ENCODE results near the gene CAGE1. TPM values are rescaled to one million over a fixed set of nuclear protein-coding genes. Genes with fewer than 3 reads are reported as not detected.
"Not testable (repeated sequence)": the region's sequence is repeated elsewhere in the genome, so short reads cannot be mapped to it uniquely, and the experiment has no call there.

Gene CAGE1
- total RNA-seq, 4 donors from 2014 or later, result not detected

- no peak for DNase-seq (ENCODE audit: low spot score in 2 of 2)
- no peaks in the 10 kb centered on the region for H3K27me3 ChIP-seq
- no peaks in the 10 kb centered on the region for H3K4me1 ChIP-seq
- no peak for TF ChIP-seq CTCF (IDR thresholded peaks at IDR 0.05)
- TF ChIP-seq EP300 (IDR thresholded peaks at IDR 0.05), result no peak
- no peak for TF ChIP-seq POLR2A (IDR thresholded peaks at IDR 0.05)
- H3K4me3 ChIP-seq, result no peak overlapping the region
- WGBS, 2 donors, result 75 to 90% methylated on average over 1 of the region's 1 CpG
- no peaks in the 10 kb centered on the region for H3K9me3 ChIP-seq
- no peaks in the 10 kb centered on the region for H3K36me3 ChIP-seq
- H3K27ac ChIP-seq, result no peak overlapping the region
Measured at GRCh38 chr6:7381092-7381491, 8.4 kb downstream of the CAGE1 start.

- no peak for TF ChIP-seq POLR2A (IDR thresholded peaks at IDR 0.05)
- TF ChIP-seq EP300 (IDR thresholded peaks at IDR 0.05), result no peak
- no peak for TF ChIP-seq CTCF (IDR thresholded peaks at IDR 0.05)
- Histone ChIP-seq H3K4me3 (no peak overlapping the region), H3K36me3 (no peaks in the 10 kb centered on the region), H3K9me3 (no peaks in the 10 kb centered on the region), H3K27ac (no peak overlapping the region), H3K4me1 (no peaks in the 10 kb centered on the region), H3K27me3 (no peaks in the 10 kb centered on the region)
- WGBS, 2 donors, result 60 to 71% methylated on average over 4 of the region's 4 CpGs
- DNase-seq (ENCODE audit: low spot score in 2 of 2), result no peak
Measured at GRCh38 chr6:7378740-7379139, 10.8 kb downstream of the CAGE1 start.

- TF ChIP-seq CTCF (IDR thresholded peaks at IDR 0.05) (no peak), POLR2A (IDR thresholded peaks at IDR 0.05) (no peak), EP300 (IDR thresholded peaks at IDR 0.05) (no peak)
- no peaks in the 10 kb centered on the region for H3K4me1 ChIP-seq
- no peak for DNase-seq (ENCODE audit: low spot score in 2 of 2)
- H3K4me3 ChIP-seq, result no peak overlapping the region
- WGBS, 2 donors, result 47 to 57% methylated on average over 1 of the region's 1 CpG
- H3K36me3 ChIP-seq, result no peaks in the 10 kb centered on the region
- no peak overlapping the region for H3K27ac ChIP-seq
- no peaks in the 10 kb centered on the region for H3K27me3 ChIP-seq
- H3K9me3 ChIP-seq, result no peaks in the 10 kb centered on the region
Measured at GRCh38 chr6:7377961-7378360, 11.6 kb downstream of the CAGE1 start.

GRCh38 chr6:7373739-7374138 lies 15.8 kb downstream of the CAGE1 start:
- H3K27me3 ChIP-seq, result no peaks in the 10 kb centered on the region
- no peaks in the 10 kb centered on the region for H3K9me3 ChIP-seq
- no peak for TF ChIP-seq CTCF (IDR thresholded peaks at IDR 0.05)
- TF ChIP-seq EP300 (IDR thresholded peaks at IDR 0.05), result no peak
- TF ChIP-seq POLR2A (IDR thresholded peaks at IDR 0.05), result no peak
- H3K4me3 ChIP-seq, result no peak overlapping the region
- no peaks in the 10 kb centered on the region for H3K4me1 ChIP-seq
- DNase-seq (ENCODE audit: low spot score in 2 of 2), result no peak
- WGBS, 2 donors, result 44 to 56% methylated on average over 3 of the region's 3 CpGs
- H3K27ac ChIP-seq, result no peak overlapping the region
- H3K36me3 ChIP-seq, result no peaks in the 10 kb centered on the region

- H3K4me1 ChIP-seq, result no peaks in the 10 kb centered on the region
- no peak for DNase-seq (ENCODE audit: low spot score in 2 of 2)
- H3K9me3 ChIP-seq, result no peaks in the 10 kb centered on the region
- TF ChIP-seq POLR2A (IDR thresholded peaks at IDR 0.05) (no peak), CTCF (IDR thresholded peaks at IDR 0.05) (no peak), EP300 (IDR thresholded peaks at IDR 0.05) (no peak)
- 87% methylated on average over 7 of the region's 7 CpGs for WGBS, 2 donors
- H3K27me3 ChIP-seq, result no peaks in the 10 kb centered on the region
- H3K36me3 ChIP-seq, result no peaks in the 10 kb centered on the region
- H3K27ac ChIP-seq, result no peak overlapping the region
- no peak overlapping the region for H3K4me3 ChIP-seq
Measured at GRCh38 chr6:7367408-7367807, 22.1 kb downstream of the CAGE1 start.

GRCh38 chr6:7351916-7352315 lies 37.6 kb downstream of the CAGE1 start:
- 75 to 79% methylated on average over 3 of the region's 3 CpGs for WGBS, 2 donors
- H3K4me1 ChIP-seq; H3K27ac ChIP-seq; H3K36me3 ChIP-seq; DNase-seq (ENCODE audit: low spot score in 2 of 2); H3K9me3 ChIP-seq; H3K4me3 ChIP-seq; H3K27me3 ChIP-seq: not testable (repeated sequence)

- H3K27me3 ChIP-seq; H3K4me1 ChIP-seq; H3K9me3 ChIP-seq; H3K4me3 ChIP-seq; H3K36me3 ChIP-seq; H3K27ac ChIP-seq; DNase-seq (ENCODE audit: low spot score in 2 of 2): not testable (repeated sequence)
- WGBS, 2 donors, result 61 to 72% methylated on average over 1 of the region's 1 CpG
Measured at GRCh38 chr6:7350591-7350990, 39.0 kb downstream of the CAGE1 start.

- DNase-seq (ENCODE audit: low spot score in 2 of 2); H3K36me3 ChIP-seq; H3K9me3 ChIP-seq; H3K27me3 ChIP-seq; H3K27ac ChIP-seq; H3K4me1 ChIP-seq; H3K4me3 ChIP-seq: not testable (repeated sequence)
- 45 to 69% methylated on average over 2 of the region's 2 CpGs for WGBS, 2 donors
Measured at GRCh38 chr6:7347551-7347997, 42.0 kb downstream of the CAGE1 start.

Data from tibial nerve (tissue), 4 donors.